ENCODE data around the gene UFD1. TPM values are rescaled to one million over a fixed set of nuclear protein-coding genes. Genes with fewer than 3 reads are reported as not detected.

UFD1 gene
- total RNA-seq, 1 experiment from 2014 or later, result 74.4 TPM

- H2BK20ac ChIP-seq (ENCODE audit: low read depth, low read length, poor library complexity, severe bottlenecking), result no peak overlapping the region
- H2BK5ac ChIP-seq (ENCODE audit: insufficient read length, low read length), result no peak overlapping the region
- Mint-ChIP-seq H3K27me3 (ENCODE audit: low read depth) (no peaks in the 10 kb centered on the region; the same call in 1 of the 2 replicates), H3K9me3 (no peaks in the 10 kb centered on the region; a peak in 1 of 5 replicates), H3K27ac (no peak overlapping the region), H3K36me3 (ENCODE audit: insufficient read depth in 1 of 3, low read depth in 3 of 3) (peaks cover 23 to 80% (median 39%) of the 10 kb centered on the region in 3 experiments; a peak in 6 of 7 replicates), H3K4me1 (no peaks in the 10 kb centered on the region), H3K4me3 (no peak overlapping the region)
- no peak overlapping the region for H4K8ac ChIP-seq (replicated peaks; ENCODE audit: insufficient read length, low read depth, low read length)
- no peak overlapping the region for H2AFZ ChIP-seq (ENCODE audit: low read length)
- H3T11ph ChIP-seq (ENCODE audit: low read length), result no peak overlapping the region
- H3K23me2 ChIP-seq (ENCODE audit: insufficient read length, low read depth, low read length, poor library complexity, severe bottlenecking), result no peaks in the 10 kb centered on the region
- H2BK15ac ChIP-seq (ENCODE audit: low read depth, low read length), result no peak overlapping the region
- H3K23ac ChIP-seq (ENCODE audit: insufficient read length, low read depth, low read length), result no peak overlapping the region
- H3K56ac ChIP-seq (ENCODE audit: insufficient read length, low read depth, low read length), result no peak overlapping the region
- no peak for TF ChIP-seq CTCF (conservative IDR thresholded peaks at IDR 0.05)
- no peaks in the 10 kb centered on the region for H3K79me2 ChIP-seq (ENCODE audit: insufficient read depth, low read length)
- no CpG with 5 or more reads among the region's 7 CpGs for WGBS (ENCODE audit: extremely low coverage, insufficient read length, low lambda C conversion rate)
- H3K9me3 ChIP-seq (ENCODE audit: control insufficient read depth, low read depth, low read length), result no peaks in the 10 kb centered on the region
- H3K4me1 ChIP-seq (ENCODE audit: insufficient read depth, low read length), result no peaks in the 10 kb centered on the region
- no peak overlapping the region for H3K9ac ChIP-seq (ENCODE audit: extremely low read depth, insufficient read length, low read length)
- no peak overlapping the region for H2BK120ac ChIP-seq (ENCODE audit: low read depth, low read length, poor library complexity, severe bottlenecking)
- H3K79me1 ChIP-seq (ENCODE audit: insufficient read depth, low read depth, low read length, poor library complexity, severe bottlenecking), result no peaks in the 10 kb centered on the region
- H4K91ac ChIP-seq (ENCODE audit: insufficient read length, low read depth, low read length), result no peak overlapping the region
- no peak overlapping the region for H2BK12ac ChIP-seq (ENCODE audit: insufficient read length, low read depth, low read length)
- no peak overlapping the region for H3K27ac ChIP-seq (ENCODE audit: insufficient read length, low read depth, low read length)
- H2AK5ac ChIP-seq (ENCODE audit: insufficient read length, low read length), result no peak overlapping the region
- H4K20me1 ChIP-seq (ENCODE audit: control insufficient read depth, insufficient read depth, insufficient read length), result no peaks in the 10 kb centered on the region
- no peak overlapping the region for H3K4ac ChIP-seq (ENCODE audit: low read depth, low read length)
- no peak for DNase-seq
- no peak overlapping the region for H3K14ac ChIP-seq (ENCODE audit: insufficient read depth, low read length)
- H3K18ac ChIP-seq (ENCODE audit: insufficient read length, low read depth, low read length), result no peak overlapping the region
- no peaks in the 10 kb centered on the region for H3K27me3 ChIP-seq (ENCODE audit: insufficient read depth, low read length)
- no peak overlapping the region for H4K5ac ChIP-seq (ENCODE audit: insufficient read length, low read depth, low read length)
- H3K4me2 ChIP-seq (ENCODE audit: insufficient read depth, insufficient read length, low read length), result no peak overlapping the region
Observed at GRCh38 chr22:19463491-19464469, 15.2 kb downstream of the UFD1 start.

Data from H9 (cell line).